NCI-H748 (cell line): ENCODE data around the gene OLFML2B.
A peak's percentile ranks its signal among the peaks of the same experiment; 100 is the strongest.

Experiments
- DNase-seq: peaks from one replicate; lab custom pipeline; 2025; ENCODE audit not compliant: unreplicated experiment; lab: John Stamatoyannopoulos, UW

The OLFML2B gene

DNA sequence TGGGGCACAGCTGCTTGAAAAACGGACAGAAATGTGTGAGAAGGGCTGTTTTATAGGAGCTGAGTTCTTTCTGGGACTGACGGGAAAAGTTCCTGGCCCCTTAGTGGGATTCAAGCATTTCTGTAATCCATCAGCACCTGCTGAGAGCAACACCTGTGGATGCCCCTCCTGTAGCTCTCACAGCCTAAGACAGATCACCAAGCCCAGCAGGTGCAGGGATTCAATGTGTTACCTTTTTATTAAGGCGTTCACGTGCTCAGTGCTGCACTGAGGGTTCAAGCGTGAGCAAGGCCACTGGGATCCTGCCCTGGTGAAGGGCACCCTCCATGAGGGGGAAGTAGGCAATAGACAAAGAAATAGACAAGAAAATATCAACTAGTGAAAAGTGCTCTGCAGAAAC, 14.9 kb downstream of the OLFML2B start:
- no peak for DNase-seq

DNA sequence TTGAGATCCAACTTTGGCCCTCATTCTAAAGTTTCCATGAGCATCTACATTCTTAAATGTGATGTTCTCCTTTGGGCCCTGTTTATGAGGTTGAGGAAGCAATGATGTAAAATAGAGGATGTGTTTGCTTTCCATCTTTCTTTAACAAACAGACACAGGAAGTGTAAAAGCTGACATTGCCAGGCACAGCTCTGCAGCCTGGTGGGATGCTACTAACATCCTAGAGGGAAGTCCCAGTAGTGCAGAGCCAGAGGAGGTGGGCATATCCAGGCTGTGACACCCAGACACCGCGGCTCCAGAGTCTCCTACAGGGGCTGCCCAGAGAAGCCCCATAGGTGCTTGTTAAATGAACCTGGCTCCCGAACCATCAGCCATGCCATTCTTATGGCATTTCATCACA, 16.2 kb downstream of the OLFML2B start:
- DNase-seq: no peak

DNA sequence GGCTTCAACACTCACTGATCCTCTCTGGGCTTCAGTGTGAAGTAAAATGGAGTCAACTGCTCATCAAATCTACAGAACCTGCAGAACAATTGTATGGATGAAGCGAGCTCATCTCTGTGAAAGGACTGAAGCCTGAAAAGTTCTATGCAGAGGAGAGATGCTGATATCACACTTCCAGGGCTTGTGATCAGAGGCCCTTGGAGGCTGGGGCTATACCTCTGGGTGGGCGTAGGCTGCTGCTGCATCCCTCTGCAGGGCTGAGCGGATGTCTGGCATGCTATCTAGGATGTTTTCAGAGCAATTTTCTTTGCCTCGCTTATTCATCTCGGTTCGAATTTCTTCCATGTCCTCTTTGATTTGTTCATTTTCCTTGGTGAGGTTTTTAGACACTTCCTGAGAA, 17.6 kb downstream of the OLFML2B start:
- no peak for DNase-seq

DNA sequence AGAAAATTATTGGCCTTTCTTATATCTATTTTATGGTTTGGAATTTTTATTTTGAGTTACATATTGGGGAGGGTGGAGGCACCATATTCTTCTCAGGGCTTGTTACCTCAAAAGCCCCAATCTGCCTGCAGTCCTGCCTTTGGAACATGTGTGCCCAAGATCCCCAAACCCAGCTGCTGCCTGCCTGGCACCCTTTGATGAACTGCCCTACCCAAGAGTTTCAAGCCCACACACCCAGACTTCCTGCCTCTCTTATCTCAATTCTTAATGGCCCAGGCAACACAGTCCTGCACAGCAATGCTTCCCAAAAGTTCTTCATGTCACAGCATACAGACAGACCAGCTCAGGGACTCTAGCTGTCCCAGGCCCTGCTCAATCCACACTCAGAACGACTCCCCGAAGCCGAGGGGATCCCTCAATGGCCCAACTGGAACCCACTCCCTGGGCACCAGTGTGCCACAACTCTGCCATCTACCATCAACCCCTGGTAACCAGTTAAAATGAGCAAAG, 19.2 kb downstream of the OLFML2B start:
- DNase-seq: no peak

DNA sequence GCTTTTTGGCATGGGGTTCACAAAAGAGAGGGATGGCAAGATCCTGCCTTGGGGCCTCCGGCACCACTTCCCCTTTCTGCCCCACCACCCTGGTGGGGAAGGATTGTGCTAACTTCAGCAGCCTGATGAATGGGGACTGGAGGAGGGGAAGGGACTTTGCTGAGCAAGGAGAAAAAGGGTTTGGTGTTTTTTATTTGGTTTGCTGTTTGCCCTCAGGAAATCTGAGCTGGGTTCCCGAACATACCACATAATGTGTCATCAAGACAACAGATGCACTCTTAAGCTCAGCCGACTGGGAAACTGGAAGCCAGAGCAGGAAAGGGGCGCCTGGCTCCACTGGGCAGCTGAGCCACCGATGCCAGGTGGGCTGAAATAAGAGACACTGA, 19.8 kb downstream of the OLFML2B start:
- DNase-seq: peak; percentile 7

DNA sequence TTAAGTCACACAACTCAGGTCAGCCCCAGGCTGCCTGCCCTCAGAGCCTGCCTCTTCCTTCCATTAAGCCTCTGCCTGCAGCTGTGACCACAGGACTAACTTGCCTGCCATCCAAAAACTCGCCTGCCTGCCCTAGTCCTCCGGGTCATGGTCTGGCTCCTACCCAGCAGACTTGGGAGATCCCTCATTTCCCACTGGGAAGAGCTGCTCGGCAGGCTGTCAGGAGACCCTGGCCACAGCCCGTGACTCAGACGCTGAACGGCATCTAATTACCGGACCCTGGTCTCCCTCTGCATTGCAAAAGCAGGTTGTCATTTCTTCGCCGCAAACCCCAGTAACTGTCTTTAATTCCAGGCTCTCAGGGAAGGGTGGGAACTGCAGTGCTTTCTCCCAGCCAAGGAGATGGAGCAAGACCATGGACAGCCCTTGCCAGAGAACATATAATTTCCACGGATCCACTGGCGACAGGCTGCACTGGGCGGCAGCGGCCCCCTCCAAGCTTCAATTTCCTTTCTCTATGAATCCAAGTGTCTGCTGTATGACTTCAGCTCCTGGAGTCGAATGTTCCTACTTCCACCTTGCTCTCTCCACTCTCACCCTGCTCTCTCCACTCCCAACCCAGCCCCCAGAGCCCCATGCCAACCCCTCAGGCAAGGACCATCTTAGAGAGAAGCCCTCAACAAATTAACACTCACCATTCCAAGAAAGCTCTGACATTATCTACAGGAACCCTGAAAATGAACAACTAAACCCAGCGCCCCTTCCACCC, 20.4 kb downstream of the OLFML2B start:
- DNase-seq: no peak

DNA sequence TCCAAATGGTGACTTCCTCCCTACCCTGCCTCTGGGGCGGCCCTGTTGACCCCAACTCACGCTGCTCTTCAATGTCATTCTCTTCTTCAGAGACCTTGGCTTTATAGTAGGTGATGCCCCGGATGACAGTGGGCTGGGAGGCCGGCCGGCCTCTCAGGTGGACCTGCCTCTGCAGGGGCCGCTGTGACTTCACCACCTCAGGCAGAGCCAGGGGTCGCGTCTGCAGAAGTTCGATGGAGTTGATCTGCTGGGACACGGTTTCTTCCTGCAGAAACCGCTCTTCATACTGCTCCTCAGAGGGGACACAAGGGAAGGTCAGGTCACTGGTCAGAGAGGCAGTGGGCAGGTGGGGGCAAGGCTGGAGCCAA, 23.6 kb downstream of the OLFML2B start:
- DNase-seq: no peak

DNA sequence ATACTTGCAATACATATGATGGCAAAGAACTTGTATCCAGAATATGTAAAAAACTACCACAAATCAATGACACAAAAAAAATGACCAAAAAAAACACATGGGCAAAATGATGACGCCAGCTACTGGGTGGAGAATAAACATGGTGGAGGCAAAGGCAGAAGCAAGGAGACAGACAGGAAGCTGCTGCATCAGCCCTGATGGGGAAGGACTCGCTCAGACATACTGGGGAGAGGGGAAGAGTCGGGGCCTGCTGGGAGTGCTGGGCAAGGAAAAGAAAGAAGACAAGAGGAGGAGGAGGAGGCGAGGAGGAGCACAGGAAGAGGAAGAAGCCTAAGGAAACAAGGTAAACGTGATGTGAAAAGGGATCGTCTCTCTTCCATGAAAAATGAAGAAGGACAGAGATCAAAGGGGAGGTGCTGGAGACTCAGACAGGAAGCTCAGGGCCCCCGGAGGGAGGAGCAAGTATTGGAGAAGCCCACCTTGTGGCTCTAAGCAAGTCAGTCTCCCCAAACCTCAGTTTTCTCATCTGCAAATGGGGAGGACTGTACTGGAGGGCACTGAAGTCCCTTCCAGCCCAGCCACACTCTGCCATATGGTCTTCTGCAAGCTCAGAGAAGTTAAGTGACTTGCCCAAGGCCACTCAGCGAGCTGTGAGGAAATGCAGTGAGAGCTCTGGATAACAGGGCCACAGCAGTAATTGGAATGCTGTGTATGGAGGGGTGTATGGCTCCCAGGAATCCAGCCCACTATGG, 24.2 kb downstream of the OLFML2B start:
- no peak for DNase-seq

DNA sequence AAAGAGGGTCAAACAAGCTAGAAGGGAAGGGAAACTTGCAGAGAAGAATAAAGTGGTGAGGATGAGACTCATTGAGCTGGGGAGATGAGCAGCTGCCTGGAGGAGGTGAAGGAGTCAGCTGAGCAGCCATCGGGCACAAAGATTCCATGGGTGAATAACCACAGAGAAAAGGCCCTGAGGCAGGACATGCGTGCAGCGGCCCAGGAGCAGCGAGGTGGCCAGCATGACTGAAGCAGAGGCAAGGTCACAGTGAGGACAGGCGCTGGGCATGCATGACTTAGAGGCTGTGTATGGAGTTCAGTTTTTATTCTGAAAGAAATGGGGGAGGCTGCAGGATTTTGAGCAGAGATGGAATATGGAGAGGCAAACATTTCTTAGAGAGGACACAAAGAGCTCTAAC, 24.9 kb downstream of the OLFML2B start:
- no peak for DNase-seq

DNA sequence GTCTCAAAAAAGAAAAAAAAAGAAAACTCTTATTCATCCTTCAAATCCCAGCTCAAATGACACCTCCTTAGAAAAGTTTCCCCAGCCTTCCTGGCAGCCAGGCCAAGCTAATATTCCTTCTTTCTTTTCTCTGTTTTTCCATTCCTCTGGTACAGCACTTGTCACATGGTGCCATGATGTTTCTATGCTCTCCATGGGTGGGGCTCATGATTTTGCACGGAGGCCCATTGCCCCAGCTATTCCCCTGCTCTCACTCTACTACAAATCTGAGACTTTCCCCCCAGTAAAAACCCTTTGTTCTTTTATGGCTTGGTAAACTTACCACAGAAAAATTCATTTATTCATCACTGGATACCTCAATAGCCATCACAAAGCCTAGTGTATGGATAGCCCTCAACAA, 26.5 kb downstream of the OLFML2B start:
- DNase-seq: peak; percentile 31

DNA sequence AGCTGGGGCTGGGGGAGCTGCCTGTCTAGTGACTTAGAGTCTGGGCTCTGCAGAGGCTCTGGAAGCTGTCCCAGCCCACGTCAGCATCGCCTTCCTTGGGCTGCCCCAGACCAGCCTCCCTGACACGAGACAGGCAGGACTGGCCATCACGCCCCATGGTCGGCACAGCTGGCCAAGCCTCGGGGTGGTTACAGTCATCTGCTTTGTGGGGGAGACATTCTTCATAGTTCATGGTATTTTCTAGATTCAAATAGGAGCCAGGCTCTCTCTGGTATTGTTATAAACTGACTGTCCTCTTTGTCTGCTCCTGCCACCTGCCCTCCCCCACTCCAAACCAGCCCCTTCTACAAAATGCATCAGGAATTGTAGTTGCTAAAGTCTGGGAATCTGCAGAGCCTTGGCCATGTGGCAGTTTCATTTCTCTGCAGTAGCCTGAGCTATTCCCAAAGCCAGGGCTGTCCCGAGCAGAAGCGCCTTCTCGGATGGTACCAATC, 29.4 kb downstream of the OLFML2B start:
- DNase-seq: no peak

DNA sequence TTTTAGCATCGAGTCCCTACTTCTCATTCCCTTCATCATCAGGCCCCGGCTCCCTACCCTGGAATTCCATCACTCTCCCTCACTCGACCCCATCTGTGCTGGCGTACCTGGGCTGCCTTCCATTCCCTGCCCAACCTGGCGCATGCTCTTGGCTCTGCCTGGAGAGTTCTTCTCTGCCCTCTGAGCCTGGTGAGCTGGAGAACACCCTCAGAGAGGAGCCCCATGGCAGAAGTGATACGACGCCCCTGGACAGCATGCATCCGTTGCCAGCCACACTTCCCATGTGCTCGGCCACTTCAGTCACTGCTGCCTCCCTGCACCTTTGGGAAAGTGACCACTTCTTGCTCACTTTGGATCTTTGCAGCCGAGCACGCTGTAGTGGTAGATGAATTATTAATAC, 30.1 kb downstream of the OLFML2B start:
- DNase-seq: no peak

DNA sequence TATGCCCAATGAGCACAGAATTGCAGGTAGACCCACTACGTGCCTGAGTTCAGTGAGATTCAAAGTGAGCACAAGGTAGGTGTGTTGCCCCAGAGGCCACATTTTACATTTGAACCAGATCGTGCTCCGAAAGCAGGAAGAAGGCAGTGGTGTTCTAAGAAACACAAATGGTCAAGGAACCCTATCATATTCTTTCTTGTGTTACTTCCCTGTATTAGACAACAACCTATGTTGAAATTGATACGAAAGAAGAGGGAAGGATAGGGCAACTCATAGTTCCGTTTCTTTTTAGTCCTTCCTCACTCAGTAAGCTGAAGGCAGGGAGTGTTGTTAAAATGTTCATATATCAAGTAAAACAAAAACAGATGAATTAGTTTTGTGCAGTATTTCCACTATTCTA, 33.9 kb downstream of the OLFML2B start:
- no peak for DNase-seq

DNA sequence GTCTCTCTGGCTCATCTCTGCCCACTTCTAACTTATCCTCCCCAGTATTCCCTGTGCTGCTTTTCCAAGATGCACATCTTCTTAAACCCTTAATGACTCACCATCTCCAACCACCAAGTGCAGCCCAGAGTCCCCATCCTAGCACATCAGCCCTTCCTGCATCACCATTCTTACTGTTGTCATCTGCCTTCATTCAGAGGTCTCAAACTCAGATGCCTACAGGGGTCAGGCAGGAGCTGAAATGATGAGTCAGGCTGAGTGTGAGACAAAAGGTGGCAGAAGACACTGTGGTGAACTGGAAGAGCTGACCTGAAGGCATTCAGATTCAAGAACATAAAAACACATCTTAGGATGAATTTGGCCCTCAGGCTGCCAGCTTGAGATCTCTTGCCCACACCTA, 34.6 kb downstream of the OLFML2B start:
- no peak for DNase-seq

DNA sequence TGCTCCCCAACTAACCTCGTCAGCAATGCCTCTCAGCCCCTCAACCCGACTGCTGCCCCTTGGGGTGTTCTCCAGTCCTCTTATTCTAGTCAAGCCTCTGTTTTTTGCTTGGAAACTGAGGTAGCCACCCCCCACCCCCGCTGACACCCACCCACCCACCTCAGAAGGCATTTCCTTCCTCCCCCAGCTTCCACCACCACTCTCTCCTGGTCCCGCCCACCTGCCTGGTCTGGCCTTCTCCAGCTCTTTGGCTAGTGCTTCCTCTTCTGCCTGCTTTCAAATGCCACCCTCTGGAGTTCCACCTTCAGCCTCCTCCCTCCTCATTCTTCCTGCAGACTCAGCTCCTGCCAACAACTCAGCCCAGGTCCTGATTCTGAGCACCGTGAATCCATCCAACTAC, 35.3 kb downstream of the OLFML2B start:
- DNase-seq: no peak

DNA sequence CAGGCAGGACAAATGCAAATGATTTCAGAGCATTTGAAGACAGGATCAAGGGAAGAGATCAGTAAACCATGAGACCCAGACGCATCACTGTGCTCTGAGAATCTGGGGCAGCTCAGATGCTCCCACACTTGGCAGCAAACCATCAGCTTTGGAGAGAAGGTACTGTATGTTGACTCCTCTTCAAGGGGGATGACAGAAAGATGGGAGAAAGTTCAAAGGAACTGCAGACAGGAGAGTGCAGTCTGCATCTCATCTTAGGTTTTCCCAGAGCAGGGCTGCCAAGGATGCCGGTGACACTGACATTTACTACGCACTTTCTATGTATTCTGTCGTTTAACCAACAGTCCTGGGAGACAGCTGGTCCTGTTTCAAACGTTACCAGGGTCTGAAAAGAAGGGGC, 35.8 kb downstream of the OLFML2B start:
- DNase-seq: no peak

DNA sequence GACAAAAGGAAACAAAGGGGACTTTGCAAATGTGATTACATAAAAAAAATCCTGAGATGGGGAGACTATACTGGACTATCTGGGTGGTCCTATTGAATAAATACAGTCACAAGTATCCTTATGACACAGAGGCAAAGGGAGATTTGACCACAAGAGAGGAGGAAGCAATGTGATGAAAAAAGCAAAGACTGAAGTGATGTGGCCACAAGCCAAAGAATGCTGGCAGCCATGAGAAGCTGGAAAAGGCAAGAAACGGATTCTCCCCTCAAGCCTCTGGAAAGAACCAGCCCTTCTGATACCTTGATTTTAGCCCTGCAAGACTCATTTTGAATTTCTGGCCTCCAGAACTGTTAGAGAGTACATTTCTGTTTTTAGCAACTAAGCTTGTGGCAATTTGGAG, 36.4 kb downstream of the OLFML2B start:
- no peak for DNase-seq

DNA sequence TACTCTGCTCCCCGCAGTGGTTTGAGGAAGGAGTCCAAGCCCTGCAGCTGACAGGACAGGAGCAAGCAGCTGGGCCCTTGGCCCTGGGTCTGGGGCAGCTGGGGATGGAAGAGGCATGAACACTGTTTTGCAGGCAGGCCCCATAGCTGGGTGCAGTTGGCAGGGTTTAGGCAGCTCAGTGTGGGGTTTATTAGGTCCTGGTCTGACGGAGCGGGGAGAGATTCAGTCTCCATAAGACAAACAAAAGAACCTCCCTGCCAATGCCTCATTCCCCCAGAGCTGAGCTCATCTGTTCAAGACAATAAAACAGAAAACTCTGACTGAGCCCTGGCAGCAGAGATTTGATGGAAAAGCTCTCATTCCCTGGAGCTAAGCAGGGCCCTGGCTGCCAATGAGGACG, 37.3 kb downstream of the OLFML2B start:
- no peak for DNase-seq

DNA sequence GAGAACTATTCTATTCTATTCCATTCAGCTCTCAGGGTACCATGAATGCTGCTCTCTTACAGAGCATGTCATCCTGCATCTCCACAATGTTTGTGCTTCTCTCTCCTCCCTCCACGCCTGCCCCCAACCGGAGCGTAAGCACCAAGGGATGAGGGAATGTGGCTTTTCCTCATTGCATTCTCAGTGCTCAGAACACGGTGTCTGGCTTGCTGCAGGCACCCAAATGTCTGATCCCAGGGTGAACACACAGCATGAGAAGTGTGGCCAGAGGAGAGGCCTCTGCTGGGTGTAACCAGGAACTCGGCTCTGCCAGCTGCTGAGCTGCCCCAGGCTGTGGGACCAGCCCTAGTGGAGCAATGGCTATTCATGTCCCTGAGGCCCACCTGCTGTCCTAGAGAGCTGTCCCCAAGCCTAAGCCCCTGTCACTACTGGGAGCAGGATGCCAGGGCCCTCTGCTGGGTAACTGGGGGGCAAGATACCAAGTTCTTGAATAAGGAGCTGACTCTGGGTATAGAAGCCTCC, 38.3 kb downstream of the OLFML2B start:
- no peak for DNase-seq

DNA sequence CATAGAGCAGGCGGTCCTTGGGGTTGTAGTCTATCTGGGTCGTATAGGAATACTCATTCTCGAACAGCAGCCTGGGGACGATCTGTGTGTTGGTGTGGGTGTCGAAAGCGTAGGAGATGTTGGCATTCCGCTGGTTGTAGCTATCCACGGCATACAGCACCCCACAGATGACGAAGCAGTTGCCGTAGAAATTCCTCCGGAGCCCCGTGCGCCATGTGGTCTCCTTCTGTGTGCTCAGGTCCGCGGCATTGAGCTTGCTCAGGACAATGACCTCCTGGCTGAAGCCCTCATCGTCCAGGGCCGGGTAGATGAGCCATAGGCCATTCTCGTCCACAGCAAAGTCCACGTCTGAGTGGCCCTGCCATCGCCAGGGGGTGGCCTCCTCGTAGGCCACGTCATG, 39.9 kb downstream of the OLFML2B start:
- DNase-seq: no peak

DNA sequence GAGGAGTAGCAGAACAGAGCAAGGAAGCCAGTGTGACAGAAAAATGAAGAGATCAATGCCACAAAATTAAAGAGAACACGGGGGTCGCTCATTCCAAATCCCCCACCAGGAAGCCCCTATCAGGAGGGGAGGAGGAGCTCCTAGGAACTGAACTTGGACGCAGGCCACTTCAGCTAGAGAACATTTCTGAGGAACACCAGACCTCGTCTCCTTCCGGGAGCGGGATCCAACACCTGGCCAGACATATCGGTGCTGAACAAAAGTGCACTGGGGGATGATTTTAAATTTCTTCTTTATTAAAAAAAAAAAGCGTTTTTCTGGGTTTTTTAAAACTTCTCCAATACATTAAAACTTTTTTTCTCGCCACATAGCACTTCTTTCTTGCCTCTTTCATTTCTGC, 40.8 kb downstream of the OLFML2B start:
- no peak for DNase-seq

DNA sequence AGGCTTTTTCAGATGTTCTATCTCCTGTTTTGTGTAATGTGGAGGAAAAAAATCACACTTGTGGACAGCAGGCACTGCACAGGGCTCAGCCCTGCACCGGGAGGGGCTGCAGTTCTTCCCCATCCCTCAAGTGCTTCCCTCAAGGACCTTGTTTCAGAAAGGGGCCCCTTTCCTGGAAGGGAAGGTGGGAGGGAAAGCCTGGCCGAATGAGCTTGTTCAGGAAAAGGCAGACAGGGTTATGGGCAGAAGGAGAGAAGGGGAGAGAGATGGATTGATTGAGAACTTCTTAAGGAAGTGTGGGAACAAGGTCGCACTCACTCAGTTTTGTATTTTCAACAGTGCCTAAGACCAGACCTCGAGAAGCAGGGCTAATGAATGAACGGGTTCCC, 41.2 kb downstream of the OLFML2B start:
- no peak for DNase-seq
